OCI-LY1 (cell line): Measurements from ENCODE around the gene TSTD1.

Source experiments
- EZH2 ChIP-seq: fragments of 200-600 bp; sonication (generic), shearing (Covaris generic); IDR thresholded peaks from 2 replicates; pipeline ENCODE4 v1.8.0; 2017; ENCODE audit warnings: borderline replicate concordance, mixed run types, mild to moderate bottlenecking, antibody characterized with exemption, low read length, moderate library complexity, mixed read lengths
- TF ChIP-seq, protein P1 (sequence below): fragments of 200-600 bp; sonication (generic), shearing (Covaris generic); IDR thresholded peaks from 2 replicates; pipeline ENCODE4 v1.5.1; 2017; ENCODE audit warnings: mild to moderate bottlenecking, antibody characterized with exemption, low read length, moderate library complexity, mixed read lengths

DNA sequence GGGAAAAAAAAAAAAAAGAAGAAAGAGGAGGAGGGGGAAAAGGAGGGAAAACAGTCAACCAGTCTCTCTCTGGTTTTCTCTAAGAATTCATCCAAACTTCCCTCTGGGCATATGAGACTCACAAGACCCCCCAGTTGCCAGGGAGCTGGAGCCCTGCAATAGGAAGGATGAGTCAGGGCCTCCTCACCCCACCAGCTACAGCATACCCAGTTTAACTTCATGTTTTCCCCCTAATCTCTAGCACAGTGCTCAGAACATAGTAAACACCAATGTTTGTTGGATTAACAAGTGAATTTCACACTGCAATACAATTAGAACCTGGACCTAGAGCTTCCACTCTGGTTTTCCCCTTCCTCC is 25.7 kb downstream of the TSTD1 start:
- TF ChIP-seq, protein P1, sequence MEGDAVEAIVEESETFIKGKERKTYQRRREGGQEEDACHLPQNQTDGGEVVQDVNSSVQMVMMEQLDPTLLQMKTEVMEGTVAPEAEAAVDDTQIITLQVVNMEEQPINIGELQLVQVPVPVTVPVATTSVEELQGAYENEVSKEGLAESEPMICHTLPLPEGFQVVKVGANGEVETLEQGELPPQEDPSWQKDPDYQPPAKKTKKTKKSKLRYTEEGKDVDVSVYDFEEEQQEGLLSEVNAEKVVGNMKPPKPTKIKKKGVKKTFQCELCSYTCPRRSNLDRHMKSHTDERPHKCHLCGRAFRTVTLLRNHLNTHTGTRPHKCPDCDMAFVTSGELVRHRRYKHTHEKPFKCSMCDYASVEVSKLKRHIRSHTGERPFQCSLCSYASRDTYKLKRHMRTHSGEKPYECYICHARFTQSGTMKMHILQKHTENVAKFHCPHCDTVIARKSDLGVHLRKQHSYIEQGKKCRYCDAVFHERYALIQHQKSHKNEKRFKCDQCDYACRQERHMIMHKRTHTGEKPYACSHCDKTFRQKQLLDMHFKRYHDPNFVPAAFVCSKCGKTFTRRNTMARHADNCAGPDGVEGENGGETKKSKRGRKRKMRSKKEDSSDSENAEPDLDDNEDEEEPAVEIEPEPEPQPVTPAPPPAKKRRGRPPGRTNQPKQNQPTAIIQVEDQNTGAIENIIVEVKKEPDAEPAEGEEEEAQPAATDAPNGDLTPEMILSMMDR, result no peak
- TF ChIP-seq EZH2, result no peak
